ENCODE measurements around the gene BTAF1.

Gene BTAF1

DNA sequence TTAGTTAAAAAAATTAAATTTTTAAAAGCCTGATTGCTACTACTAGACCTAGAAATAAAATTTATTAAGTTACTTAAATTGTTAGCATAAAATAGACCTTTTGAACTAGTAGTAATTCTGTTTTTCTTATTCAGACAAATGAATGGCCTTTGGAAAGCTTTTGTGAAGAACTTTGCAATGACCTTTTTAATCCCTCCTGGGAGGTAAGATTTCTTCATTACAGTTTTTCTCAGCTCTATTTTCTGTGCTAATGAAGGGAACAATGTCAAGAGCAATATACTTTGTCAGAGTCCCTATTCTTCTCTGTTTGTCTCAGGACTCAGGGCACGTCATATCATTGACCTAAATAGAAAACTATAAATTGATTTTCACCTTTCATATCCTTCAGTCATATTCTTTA lies 33.5 kb downstream of the BTAF1 start:
- no peak for DNase-seq (ENCODE audit: extremely low read depth, low read depth)
- TF ChIP-seq, protein P1, sequence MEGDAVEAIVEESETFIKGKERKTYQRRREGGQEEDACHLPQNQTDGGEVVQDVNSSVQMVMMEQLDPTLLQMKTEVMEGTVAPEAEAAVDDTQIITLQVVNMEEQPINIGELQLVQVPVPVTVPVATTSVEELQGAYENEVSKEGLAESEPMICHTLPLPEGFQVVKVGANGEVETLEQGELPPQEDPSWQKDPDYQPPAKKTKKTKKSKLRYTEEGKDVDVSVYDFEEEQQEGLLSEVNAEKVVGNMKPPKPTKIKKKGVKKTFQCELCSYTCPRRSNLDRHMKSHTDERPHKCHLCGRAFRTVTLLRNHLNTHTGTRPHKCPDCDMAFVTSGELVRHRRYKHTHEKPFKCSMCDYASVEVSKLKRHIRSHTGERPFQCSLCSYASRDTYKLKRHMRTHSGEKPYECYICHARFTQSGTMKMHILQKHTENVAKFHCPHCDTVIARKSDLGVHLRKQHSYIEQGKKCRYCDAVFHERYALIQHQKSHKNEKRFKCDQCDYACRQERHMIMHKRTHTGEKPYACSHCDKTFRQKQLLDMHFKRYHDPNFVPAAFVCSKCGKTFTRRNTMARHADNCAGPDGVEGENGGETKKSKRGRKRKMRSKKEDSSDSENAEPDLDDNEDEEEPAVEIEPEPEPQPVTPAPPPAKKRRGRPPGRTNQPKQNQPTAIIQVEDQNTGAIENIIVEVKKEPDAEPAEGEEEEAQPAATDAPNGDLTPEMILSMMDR (IDR thresholded peaks at IDR 0.05; ENCODE audit: low read depth, low read length): no peak

DNA sequence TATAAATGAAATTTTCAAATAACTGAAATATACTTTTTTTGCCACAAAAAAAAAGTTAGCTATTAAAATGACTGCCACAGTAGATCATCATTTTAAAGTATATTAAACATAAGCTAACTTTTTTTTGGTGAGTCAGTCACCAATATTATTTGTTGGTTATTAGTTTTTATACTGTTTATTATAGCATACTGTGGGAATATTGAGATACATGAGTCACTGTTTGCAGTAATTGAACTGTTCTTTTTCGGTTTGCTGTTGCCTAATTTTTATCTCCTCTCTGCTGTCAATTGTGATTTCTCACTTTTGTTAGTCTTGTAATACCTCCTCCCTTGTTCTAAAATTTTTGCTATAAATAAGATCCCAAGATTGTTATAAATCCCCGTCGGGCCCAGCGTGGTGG lies 45.7 kb downstream of the BTAF1 start:
- TF ChIP-seq, protein P1 (IDR thresholded peaks at IDR 0.05; ENCODE audit: low read depth, low read length): no peak
- DNase-seq (ENCODE audit: extremely low read depth, low read depth): no peak

DNA sequence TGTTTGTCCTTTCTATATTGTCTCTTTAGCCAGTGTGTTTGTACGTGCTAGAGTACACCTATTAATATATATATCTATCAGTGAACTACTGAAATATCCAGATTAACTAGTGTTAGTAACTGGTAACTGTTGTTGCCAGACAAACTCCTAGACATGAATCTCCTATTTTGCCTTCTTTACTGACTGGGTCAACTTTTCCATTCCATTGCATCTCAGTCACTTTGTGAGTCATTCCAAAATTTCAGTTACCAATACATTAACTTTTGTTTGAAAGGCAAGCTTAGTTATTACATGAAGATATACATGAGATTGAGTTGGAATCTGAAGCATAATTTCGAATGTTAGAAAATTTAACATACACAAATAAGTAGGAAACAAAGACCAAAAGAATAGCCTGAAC lies 51.4 kb downstream of the BTAF1 start:
- peak; percentile 4 for DNase-seq (ENCODE audit: extremely low read depth, low read depth)
- TF ChIP-seq, protein P1 (IDR thresholded peaks at IDR 0.05; ENCODE audit: low read depth, low read length): no peak

DNA sequence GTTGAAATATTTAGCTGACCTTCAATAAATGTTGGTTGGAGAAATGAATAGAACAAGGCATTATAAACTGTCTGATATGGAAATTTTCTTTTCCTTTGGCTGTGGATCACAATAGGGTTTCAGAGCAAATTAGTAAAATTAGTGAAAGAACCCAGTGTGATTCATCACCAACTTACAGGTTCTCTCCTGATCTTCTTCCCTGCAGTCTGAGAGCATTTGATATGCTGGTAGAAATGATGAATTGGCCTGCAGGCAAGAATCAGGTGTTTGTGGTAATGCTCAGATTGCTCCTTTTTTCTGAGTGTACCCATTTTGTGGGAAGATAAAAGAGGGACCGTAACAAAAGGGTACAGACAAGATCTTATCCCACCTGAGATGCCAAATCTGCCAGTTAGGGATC lies 51.9 kb downstream of the BTAF1 start:
- TF ChIP-seq, protein P1 (IDR thresholded peaks at IDR 0.05; ENCODE audit: low read depth, low read length): no peak
- DNase-seq (ENCODE audit: extremely low read depth, low read depth): no peak

DNA sequence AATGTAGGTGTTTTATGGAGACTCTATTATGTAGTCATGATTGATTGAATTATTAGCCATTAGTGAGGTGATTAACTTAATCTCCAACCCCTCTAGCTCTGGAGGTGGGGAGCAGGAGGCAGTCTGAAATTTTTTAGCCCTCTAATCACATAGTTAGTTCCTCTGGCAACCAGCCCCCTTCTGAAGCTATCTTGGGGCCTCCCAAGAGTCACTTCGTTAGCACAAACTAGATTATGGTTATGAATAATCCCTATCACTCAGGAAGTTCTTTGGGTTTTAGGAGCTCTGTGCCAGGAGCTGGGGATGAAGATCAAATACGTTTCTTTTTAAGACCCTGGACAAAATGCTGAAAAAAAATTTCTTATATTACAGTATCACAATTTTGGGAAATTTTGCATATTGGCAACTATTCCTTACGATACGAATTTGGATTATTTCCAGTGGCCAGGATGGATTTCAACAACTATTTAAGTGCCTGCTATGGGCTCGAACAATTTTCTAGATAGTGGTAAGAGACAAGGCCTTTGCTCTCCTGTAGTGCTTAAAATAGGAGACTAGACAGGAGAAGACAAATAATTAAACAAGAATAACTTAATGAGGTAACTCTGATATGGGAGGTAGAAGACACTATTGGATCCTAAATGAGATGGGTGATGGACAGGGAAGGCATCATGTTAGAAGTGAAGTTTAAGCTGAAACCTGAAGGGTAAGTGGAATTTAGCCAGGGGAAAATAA lies 52.9 kb downstream of the BTAF1 start:
- TF ChIP-seq, protein P1 (IDR thresholded peaks at IDR 0.05; ENCODE audit: low read depth, low read length): no peak
- no peak for DNase-seq (ENCODE audit: extremely low read depth, low read depth)

DNA sequence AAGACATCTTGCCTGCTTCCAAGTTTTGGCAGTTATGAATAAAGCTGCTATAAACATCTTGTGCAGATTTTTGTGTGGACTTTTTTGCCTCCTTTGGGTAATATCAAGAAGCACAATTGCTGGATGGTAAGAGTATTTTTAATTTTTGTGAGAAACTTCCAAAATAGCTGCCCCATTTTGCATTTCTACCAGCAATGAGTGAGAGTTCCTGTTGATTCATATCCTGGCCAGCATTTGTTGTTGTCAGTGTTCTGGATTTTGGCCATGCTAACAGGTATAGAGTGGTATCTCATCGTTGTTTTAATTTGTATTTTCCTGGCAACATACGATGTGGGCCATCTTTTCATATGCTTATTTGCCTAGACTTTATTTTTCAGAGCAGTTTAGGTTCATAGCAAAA lies 53.9 kb downstream of the BTAF1 start:
- DNase-seq (ENCODE audit: extremely low read depth, low read depth): no peak
- TF ChIP-seq, protein P1 (IDR thresholded peaks at IDR 0.05; ENCODE audit: low read depth, low read length): no peak

DNA sequence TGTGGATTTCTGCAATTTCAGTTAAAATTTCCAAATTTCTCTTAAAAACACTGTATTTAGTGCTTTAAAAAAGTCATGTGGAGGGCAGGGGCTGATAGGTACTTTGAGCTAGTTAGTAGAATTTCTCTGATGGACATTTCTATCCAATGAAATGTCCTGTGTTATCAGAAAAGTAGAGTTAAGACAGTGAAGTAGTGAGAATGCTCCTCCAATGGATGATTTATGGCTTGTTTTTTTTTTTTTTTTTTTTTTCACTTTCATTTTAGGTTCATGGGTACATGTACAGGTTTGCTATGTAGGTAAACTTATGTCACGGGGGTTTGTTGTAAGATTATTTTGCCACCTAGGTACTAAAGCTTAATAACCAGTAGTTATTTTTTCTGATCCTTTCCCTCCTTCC lies 55.0 kb downstream of the BTAF1 start:
- no peak for DNase-seq (ENCODE audit: extremely low read depth, low read depth)
- TF ChIP-seq, protein P1 (IDR thresholded peaks at IDR 0.05; ENCODE audit: low read depth, low read length): no peak
